MM.1S (cell line): ENCODE results near the gene SCN4B.
"Not testable (repeated sequence)": the region's sequence is repeated elsewhere in the genome, so short reads cannot be mapped to it uniquely, and the experiment has no call there.

Experiments used
- DNase-seq: peaks from one replicate; pipeline ENCODE4 v3.0.0-alpha.2; 2015
- H2AFZ ChIP-seq: fragments of 300-600 bp; sonication (generic); 2 replicates; pipeline ENCODE4 v1.6.0; 2016; ENCODE audit warnings: antibody characterized with exemption, low read length
- H3F3A ChIP-seq: fragments of 300-600 bp; sonication (generic); 2 replicates; pipeline ENCODE4 v1.6.1; 2016; ENCODE audit warnings: mild to moderate bottlenecking, antibody characterized with exemption, low read length, moderate library complexity, mixed read lengths; ENCODE audit not compliant: insufficient read depth
- H3K27ac ChIP-seq: fragments of 300-600 bp; sonication (generic); 2 replicates; pipeline ENCODE4 v1.5.1; 2016; ENCODE audit warnings: mild to moderate bottlenecking, low read length
- H3K27me3 ChIP-seq: fragments of 300-600 bp; sonication (generic); replicated peaks from 2 replicates; pipeline ENCODE4 v1.6.0; 2016; ENCODE audit warnings: low read length; ENCODE audit not compliant: insufficient read depth
- H3K36me3 ChIP-seq: fragments of 300-600 bp; sonication (generic); replicated peaks from 2 replicates; pipeline ENCODE4 v1.6.1; 2016; ENCODE audit warnings: mild to moderate bottlenecking, low read length, mixed read lengths; ENCODE audit not compliant: insufficient read depth
- H3K4me1 ChIP-seq: fragments of 300-600 bp; sonication (generic); 2 replicates; pipeline ENCODE4 v1.6.1; 2016; ENCODE audit warnings: low read length, mixed read lengths
- H3K4me2 ChIP-seq: fragments of 300-600 bp; sonication (generic); 2 replicates; pipeline ENCODE4 v1.6.0; 2016; ENCODE audit warnings: low read depth, low read length
- H3K4me3 ChIP-seq: fragments of 300-600 bp; sonication (generic); 2 replicates; pipeline ENCODE4 v1.5.1; 2016; ENCODE audit warnings: low read length, mixed read lengths
- H3K79me2 ChIP-seq: fragments of 300-600 bp; sonication (generic); 2 replicates; pipeline ENCODE4 v1.6.1; 2016; ENCODE audit warnings: mixed run types, low read length, mixed read lengths
- H3K9ac ChIP-seq: fragments of 300-600 bp; sonication (generic); 2 replicates; pipeline ENCODE4 v1.6.1; 2016; ENCODE audit warnings: low read length, mixed read lengths
- H3K9me2 ChIP-seq: fragments of 300-600 bp; sonication (generic); replicated peaks from 2 replicates; pipeline ENCODE4 v1.6.1; 2016; ENCODE audit warnings: mild to moderate bottlenecking, low read length, mixed read lengths; ENCODE audit not compliant: insufficient read depth
- H3K9me3 ChIP-seq: fragments of 300-600 bp; sonication (generic); replicated peaks from 2 replicates; pipeline ENCODE4 v1.6.1; 2016; ENCODE audit warnings: mild to moderate bottlenecking, low read length, mixed read lengths; ENCODE audit not compliant: insufficient read depth
- H4K20me1 ChIP-seq: fragments of 300-600 bp; sonication (generic); 2 replicates; pipeline ENCODE4 v1.6.1; 2016; ENCODE audit warnings: mild to moderate bottlenecking, low read length, moderate library complexity, mixed read lengths; ENCODE audit not compliant: insufficient read depth
- EZH2 ChIP-seq: fragments of 300-600 bp; sonication (generic); optimal IDR thresholded peaks from 2 replicates; pipeline ENCODE3; 2017; ENCODE audit warnings: low read depth, mild to moderate bottlenecking, antibody characterized with exemption, low read length, mixed read lengths
- EZH2phosphoT487 ChIP-seq: fragments of 300-600 bp; sonication (generic); IDR thresholded peaks from 2 replicates; pipeline ENCODE4 v1.6.1; 2018; ENCODE audit warnings: antibody characterized with exemption, low read length
- TF ChIP-seq, protein P1 (sequence below): fragments of 300-600 bp; sonication (generic); IDR thresholded peaks from 2 replicates; pipeline ENCODE4 v1.5.1; 2016; ENCODE audit warnings: antibody characterized with exemption, low read length, mixed read lengths

SCN4B gene

GRCh38 chr11:118186346-118187107 is 33.9 kb upstream of the SCN4B start:
- no peaks in the 10 kb centered on the region for H3K79me2 ChIP-seq
- H3K27ac ChIP-seq: no peak overlapping the region
- no peak overlapping the region for H3K4me2 ChIP-seq
- no peak overlapping the region for H2AFZ ChIP-seq
- H3K27me3 ChIP-seq: peaks cover 14% of the 10 kb centered on the region; the same call in 1 of the 2 replicates
- H3F3A ChIP-seq: no peaks in the 10 kb centered on the region
- DNase-seq: no peak
- H3K9ac ChIP-seq: no peak overlapping the region
- H4K20me1 ChIP-seq: no peaks in the 10 kb centered on the region
- H3K9me3 ChIP-seq: no peaks in the 10 kb centered on the region
- TF ChIP-seq, protein P1, sequence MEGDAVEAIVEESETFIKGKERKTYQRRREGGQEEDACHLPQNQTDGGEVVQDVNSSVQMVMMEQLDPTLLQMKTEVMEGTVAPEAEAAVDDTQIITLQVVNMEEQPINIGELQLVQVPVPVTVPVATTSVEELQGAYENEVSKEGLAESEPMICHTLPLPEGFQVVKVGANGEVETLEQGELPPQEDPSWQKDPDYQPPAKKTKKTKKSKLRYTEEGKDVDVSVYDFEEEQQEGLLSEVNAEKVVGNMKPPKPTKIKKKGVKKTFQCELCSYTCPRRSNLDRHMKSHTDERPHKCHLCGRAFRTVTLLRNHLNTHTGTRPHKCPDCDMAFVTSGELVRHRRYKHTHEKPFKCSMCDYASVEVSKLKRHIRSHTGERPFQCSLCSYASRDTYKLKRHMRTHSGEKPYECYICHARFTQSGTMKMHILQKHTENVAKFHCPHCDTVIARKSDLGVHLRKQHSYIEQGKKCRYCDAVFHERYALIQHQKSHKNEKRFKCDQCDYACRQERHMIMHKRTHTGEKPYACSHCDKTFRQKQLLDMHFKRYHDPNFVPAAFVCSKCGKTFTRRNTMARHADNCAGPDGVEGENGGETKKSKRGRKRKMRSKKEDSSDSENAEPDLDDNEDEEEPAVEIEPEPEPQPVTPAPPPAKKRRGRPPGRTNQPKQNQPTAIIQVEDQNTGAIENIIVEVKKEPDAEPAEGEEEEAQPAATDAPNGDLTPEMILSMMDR: no peak
- no peak for TF ChIP-seq EZH2phosphoT487
- no peak for TF ChIP-seq EZH2
- H3K4me1 ChIP-seq: no peaks in the 10 kb centered on the region
- no peaks in the 10 kb centered on the region for H3K36me3 ChIP-seq
- no peak overlapping the region for H3K4me3 ChIP-seq
- no peaks in the 10 kb centered on the region for H3K9me2 ChIP-seq

GRCh38 chr11:118184784-118185579 is 32.4 kb upstream of the SCN4B start:
- no peaks in the 10 kb centered on the region for H3K36me3 ChIP-seq
- H4K20me1 ChIP-seq: no peaks in the 10 kb centered on the region
- H3K4me2 ChIP-seq: no peak overlapping the region
- no peaks in the 10 kb centered on the region for H3K4me1 ChIP-seq
- H2AFZ ChIP-seq: no peak overlapping the region
- no peak overlapping the region for H3K27ac ChIP-seq
- peaks cover 14% of the 10 kb centered on the region; the same call in 1 of the 2 replicates for H3K27me3 ChIP-seq
- no peaks in the 10 kb centered on the region for H3F3A ChIP-seq
- no peaks in the 10 kb centered on the region for H3K9me3 ChIP-seq
- TF ChIP-seq, protein P1: no peak
- TF ChIP-seq EZH2: no peak
- TF ChIP-seq EZH2phosphoT487: no peak
- no peaks in the 10 kb centered on the region for H3K9me2 ChIP-seq
- no peak overlapping the region for H3K4me3 ChIP-seq
- no peak for DNase-seq
- H3K9ac ChIP-seq: no peak overlapping the region
- no peaks in the 10 kb centered on the region for H3K79me2 ChIP-seq

- H3K4me3 ChIP-seq, H3F3A ChIP-seq, H3K27ac ChIP-seq, H3K4me1 ChIP-seq, DNase-seq, H4K20me1 ChIP-seq, H3K9ac ChIP-seq, H3K79me2 ChIP-seq, H3K36me3 ChIP-seq, H3K9me3 ChIP-seq, H3K4me2 ChIP-seq, H2AFZ ChIP-seq, H3K9me2 ChIP-seq: not testable (repeated sequence)
- H3K27me3 ChIP-seq: peaks cover 14% of the 10 kb centered on the region; the same call in 1 of the 2 replicates
Measured at GRCh38 chr11:118183691-118184090, 31.1 kb upstream of the SCN4B start.

DNA sequence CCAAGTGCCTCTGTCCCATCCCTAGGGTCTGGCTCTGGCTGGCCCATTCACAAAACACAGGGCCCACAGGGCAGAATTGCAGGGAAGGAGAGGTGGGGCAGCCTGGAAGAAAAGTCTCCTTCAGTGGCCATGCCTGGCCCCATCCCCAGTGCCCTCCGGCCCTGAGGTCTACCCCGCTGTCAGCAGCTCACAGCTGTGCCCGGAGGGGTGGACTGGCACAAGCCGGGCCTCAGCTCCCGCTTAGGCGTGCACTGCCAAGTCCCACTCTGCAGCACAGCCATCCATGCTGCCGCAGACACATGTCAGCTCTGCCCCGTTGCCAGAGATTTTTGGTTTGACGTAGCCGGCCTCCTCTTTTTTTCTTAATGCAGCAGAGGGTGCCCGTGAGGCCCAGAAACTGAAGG is 27.7 kb upstream of the SCN4B start:
- H4K20me1 ChIP-seq: no peaks in the 10 kb centered on the region
- H3K27ac ChIP-seq: no peak overlapping the region
- TF ChIP-seq EZH2 (no peak), EZH2phosphoT487 (no peak)
- TF ChIP-seq, protein P1: no peak
- H3K9me3 ChIP-seq: no peaks in the 10 kb centered on the region
- H3K79me2 ChIP-seq: no peaks in the 10 kb centered on the region
- H3K9me2 ChIP-seq: no peaks in the 10 kb centered on the region
- H3K9ac ChIP-seq: no peak overlapping the region
- H3K36me3 ChIP-seq: no peaks in the 10 kb centered on the region
- H3K4me2 ChIP-seq: no peak overlapping the region
- peaks cover 25% of the 10 kb centered on the region for H3K27me3 ChIP-seq
- no peak overlapping the region for H2AFZ ChIP-seq
- H3F3A ChIP-seq: no peaks in the 10 kb centered on the region
- no peak for DNase-seq
- H3K4me1 ChIP-seq: no peaks in the 10 kb centered on the region
- no peak overlapping the region for H3K4me3 ChIP-seq
